OCI-M1 (cell line): ENCODE data around the gene WFDC12.

Experiments
- DNase-seq: peaks from one replicate; lab custom pipeline; 2025; lab: John Stamatoyannopoulos, UW

The WFDC12 gene

DNA sequence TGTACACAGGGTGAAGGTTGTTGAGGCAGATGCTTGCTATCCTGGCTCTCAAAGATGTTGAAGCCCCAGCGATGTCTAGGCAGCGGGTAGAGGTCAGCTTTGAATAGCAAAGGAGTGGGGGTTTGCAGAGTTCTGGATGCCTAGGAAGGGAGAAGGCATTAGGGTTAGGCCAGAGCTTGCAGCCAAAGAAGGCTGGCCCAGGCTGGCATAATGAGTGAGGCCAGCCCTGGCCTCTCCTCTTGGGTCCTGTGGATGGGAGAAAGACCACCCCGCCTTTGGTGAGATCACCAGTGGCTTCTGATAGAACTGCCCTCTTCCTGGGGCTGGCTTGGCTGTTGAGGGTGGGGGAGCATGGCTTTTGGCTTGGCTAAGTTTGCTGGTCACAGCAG, 8.9 kb downstream of the WFDC12 start:
- no peak for DNase-seq

DNA sequence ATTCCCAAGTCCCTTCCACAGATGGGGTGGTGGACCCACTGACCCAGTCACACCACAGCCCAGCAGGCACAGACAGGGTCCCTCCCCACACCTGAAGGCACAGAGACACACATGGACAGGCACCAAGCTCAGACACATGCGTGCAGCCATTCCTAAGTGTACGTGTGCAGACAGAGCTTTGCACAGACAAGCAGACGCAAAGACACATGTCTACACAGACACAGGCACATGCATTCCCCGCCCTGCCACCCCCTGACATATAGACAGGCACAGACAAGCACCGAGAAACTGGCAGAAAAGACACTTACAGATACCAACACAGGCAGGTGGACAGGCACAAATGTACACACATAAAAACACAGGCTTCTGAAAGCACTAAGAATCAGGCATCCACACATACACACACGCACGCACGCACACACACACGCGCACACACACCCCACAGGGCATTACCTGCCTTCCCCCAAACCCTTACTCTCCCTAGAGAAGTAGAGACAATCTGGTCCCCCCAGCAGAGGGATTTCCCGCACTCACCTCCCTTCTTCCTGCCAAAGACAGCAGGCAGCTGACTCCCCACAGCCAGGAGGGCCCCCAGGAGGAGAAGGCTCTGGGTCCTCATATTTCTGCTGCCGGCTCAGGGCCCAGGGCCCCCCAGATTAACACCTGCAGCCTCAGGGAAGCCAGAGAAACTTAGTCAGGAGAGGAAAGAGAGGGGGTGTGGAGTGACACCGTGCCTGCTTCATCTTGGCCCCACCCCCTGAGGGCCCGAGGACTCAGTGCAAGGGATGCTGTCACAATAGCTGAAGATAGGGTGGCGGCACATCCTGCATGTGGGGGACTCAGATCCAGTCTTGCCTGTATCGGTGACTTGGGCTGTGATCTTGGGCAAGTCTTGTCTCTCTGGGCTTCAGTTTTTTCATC, 9.5 kb downstream of the WFDC12 start, which contains the start of gene WFDC5:
Gene WFDC5 (minus strand): TSS at position 710 of the 921 bp plus-strand sequence. CDS start 91 bp downstream, at position 619.
- DNase-seq, result no peak

DNA sequence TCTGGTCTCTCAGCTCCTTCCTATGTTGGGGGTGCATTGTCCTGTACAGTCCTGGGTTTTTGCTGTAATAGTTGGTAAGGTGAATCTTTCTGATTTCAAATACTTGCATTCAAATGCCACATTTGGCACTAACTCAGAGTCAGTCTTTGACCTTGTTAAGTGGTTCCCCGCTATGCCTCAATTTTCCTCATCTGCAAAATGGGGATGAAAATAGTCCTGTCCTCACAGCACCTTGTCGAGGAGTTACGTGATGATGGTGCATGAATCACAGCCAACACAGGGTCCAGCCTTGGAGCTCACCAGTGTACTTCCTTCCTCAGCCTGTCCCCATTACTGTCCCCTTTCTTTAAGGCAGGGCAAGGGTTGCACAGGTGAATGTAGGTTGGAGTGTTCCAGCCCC, 10.4 kb downstream of the WFDC12 start:
- no peak for DNase-seq

DNA sequence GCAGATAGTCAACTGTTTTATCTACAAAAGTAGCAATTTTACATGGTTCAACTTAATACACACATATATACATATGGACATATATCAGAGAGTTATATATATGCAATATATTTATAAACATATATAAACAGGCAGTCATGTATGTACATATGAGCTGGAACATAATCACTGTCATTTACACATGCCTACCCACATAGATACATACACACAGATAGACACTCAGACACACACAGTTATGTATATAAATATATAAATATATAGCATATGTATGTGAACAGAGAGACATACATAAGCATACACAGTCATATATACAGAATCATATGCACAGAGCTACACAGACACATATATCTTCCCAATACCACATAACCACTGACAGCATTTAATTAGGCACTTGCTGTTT, 11.5 kb downstream of the WFDC12 start:
- no peak for DNase-seq

DNA sequence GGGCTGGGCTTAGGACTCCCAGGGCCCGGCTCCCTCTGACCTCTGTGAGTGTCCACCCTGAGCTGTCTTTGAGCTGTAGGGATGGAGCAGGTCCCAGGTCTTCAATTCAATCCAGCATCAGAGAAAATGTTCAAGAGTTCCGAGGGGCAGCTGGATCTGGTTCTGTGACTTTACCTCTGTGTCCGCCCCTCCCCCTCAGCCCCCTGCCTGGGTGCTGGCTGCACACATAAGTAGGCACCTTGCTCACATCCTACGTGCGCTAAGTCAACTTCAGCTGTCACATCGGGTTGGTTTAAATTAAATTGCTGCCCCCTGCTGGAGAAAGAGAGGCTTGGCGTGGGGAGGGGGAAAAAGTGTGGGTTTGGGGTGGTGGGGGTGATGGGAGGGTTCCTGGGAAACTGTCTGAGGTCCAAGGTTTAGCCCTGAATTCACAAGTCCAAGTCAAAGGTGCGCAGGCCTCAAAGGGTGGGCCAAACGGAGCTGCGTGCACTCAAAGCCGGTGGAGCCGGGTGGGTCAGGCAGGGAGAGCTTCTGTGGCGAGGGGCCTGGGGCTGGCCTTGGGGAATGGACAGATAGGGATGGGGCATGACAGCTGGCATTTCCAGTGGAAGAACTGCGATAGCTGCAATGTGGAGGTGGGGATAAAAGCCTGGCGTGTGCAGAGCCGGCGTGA, 12.3 kb downstream of the WFDC12 start:
- DNase-seq, result peak; percentile 20

DNA sequence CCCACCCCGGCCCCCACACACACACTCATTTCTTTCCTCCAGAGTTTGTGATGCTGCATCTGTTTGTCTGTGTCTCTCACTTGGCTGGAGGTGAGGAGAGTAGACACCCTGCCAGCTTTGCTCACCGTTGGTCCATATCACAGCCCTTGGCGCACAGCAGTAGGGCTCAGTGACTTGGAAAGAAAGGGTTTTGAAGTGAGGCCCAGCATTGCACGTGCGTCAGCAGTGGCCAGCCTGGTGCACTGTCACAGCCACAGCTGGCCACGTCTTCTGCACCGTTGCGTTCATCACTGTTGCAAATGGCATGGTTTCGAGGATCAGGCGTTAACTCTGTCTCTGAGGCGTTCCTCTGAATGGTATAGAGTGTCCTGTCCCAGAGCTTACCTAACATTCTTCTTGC, 13.0 kb downstream of the WFDC12 start:
- no peak for DNase-seq

DNA sequence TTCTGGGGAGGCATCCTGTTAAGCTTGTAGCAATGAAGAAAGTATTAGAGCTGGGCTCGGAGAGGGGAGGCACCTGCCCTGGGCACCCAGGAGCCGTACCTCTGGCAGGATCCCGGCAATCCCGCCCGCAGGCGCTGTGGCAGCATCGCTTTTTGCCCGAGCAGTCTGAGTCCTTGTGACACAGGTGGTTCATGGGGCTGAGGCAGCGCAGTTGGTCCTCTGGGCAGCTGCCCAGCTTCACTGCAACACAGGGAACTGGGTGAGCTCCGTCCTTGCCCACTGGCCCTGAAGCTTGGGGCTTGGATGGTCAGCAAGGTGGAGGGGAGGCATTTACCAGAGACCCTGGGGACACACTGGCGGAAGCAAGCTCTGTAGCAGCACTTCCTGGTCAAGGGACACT, 14.0 kb downstream of the WFDC12 start:
- no peak for DNase-seq

DNA sequence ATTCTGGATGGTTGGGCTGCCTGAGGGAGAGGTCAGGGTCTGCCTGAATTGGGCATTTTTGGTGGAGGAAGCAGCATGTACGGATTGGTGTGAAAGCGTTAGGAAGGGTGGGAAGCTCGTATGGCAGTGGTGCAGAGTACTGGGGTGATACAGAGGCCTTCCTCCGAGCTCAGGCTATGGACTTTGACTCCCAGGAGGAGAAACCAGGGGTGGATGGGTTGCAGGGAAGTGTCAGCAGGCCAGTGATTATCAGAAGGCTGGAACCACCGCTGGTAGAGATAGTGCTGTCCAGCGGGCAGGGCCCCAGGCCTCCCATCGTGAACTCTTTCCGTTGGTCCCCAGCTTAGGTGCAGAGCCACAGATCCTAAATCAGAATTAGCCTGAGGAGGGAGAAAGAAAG, 14.6 kb downstream of the WFDC12 start:
- peak; percentile 11 for DNase-seq

DNA sequence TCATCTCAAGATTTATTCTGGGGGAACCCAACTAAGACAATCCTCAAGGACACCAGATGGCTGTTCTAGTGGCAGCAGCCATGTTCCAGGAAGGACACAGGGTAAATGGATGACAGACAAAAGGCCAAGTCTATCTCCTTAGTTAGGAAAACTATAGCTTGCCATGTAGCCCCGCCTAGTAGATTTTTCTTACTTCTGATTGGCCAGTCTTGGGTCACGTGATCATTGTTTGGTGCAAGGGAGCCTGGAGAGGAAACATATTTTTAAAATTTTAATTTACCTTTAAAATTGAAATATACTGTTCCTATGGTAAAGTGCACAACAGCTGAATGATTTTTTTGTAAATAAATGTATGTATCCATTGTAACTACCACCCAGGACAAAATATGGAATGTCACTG, 18.9 kb downstream of the WFDC12 start:
- peak; percentile 15 for DNase-seq

DNA sequence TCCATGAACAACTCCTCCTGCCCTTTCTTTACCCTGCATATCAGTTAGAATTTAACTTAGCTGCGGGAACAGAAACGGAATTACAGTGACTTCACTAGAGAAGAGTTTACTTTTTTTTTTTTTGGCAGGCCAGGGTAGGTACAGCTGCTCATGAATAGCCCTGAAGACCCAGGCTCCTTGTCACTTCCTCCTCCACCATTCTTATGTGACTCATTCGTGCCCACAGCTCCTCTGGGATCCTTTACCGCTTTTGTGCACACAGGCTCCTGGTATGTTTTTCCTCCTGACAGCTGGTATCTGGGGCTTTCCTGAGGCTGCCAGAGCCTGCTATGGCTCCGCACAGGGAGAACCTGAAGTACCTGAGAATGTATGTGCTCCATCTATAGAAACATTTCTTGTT, 19.5 kb downstream of the WFDC12 start:
- no peak for DNase-seq

DNA sequence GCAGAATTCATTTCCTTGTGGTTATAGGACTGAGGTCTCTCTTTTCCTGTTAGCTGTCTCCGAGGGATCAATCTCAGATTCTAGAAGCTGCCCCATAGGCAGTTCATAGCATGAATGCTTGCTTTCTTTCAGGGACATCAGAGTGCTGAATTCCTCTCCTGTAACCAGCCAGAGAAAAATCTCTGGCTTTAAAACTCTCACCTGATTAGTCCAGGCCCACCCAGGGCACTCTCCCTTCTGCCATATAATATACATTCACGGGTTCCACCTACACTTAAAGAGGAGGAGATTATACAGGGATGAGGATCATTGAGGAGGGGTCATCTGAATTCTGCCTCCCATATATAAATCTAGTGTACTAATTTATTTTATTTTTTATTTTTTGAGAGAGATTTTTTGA, 21.2 kb downstream of the WFDC12 start:
- DNase-seq, result no peak

DNA sequence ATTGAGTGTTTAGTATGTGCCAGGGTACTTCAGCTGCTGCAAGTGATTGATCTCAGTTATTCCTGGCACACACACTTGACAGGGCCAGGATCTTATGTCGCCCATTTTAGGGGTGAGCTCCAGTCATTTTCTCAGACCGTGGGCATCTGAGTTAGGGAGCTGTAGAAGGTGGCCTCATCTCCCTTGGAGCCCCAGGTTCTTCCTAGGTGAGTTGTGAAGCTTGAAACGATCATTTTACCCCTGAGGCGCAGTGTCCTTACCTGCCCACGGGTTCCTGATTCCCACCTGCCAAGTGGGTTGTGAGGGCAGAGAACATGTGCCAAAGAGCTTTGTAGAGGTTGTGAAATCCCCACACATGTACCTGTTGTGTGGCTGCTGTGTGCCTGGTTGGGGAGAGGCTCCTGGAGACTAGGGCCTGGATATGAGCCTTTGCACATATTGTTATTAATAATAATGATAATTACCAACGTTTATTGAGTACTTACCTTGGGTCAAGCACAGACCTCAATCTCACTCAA, 22.9 kb downstream of the WFDC12 start:
- DNase-seq, result no peak

DNA sequence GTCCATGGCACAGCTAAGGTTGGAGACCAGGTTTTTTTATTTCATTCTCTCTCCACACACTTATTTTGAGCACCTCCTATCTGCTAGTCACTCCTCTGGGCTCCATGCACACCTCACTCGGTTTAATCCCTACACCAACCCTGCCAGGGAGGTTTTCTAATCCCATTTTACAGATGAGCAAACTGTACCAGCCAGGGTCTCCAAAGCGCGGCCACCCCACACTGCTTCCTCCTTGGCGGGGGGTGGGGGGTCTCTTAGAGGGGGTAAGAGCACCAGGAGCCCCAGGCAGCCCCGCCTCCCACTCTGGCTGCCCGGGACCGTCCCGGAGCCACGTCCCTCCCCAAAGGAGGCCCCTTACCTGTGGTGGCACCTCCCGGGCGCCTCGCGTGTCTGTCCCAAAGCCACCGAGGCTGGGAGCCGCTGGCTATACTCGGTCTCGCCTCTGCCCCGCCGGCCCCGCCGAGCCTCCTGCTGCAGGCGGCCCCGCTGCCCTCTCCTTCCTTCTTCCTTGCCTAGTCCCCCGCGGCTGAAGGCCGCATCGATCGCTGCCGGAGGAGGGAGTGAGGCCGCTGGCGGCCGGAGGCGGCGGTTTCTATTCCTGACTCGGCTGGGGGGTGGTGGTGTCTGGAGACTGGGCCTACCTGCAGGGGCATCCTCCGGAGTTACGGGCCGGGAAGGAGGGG, 23.6 kb downstream of the WFDC12 start, which contains the start of gene KCNS1:
Gene KCNS1 (minus strand): TSS at position 565 of the 683 bp plus-strand sequence. CDS start 1,891 bp downstream, outside the sequence.
- DNase-seq, result no peak

DNA sequence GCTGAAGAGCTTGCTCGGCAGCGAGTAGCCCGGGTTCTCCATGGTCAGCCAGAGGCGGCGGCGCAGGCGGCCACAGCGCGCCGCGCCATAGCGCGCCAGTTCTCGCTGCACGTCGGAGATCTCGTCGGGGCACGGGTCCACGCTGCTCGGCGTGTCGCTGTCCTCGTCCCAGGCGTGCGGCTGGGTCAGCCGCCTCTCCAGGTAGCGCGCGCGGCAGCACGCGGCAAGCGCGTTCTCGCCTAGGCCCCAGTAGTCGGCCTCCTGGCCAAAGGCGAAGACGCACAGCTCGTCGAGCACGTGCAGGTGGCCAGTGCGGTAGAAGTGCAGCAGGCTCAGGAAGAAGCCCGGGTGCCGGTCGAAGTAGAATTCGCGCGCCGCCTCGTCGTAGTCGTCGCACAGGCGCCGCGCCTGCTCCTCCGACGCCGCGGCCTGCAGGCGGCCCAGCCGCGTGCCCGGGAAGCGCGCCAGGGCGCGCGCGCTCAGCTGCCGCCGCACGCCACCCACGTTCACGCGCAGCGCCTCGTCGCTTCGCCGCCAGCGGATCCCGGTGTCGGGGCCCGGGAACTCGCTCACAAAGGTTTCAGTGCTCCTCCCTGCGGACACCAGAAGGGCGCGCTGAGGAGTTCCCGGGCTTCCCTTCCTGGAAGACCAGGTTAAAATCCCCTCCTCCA, 26.0 kb downstream of the WFDC12 start:
- DNase-seq, result no peak

DNA sequence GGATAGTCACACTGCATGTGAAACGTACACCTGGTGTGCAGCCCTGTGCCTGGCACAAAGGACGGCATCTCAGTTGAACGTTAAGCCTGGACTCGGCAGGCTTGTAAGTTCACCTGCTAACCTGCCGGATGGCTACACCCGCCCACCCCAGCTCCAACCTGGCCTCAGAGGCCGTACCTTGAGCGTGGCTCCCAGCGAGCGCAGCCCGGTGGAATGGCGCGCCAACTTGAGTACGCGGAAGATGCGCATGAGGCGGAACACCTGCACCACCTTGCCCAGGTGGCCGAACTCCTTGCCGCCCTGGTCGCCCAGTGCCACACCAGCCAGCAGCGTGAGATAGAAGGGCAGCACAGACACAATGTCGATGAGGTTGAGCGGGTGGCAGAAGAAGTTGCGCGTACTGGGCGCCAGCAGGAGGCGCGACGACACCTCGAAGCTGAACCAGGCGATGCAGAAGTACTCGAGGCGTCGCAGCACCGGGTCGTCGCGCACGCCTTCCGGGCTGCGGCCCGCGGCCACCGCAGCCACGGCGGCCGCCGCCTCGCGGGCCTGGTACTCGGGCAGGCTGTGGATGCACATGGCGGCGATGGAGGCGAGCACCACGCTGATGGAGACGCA, 26.7 kb downstream of the WFDC12 start:
- DNase-seq, result no peak

DNA sequence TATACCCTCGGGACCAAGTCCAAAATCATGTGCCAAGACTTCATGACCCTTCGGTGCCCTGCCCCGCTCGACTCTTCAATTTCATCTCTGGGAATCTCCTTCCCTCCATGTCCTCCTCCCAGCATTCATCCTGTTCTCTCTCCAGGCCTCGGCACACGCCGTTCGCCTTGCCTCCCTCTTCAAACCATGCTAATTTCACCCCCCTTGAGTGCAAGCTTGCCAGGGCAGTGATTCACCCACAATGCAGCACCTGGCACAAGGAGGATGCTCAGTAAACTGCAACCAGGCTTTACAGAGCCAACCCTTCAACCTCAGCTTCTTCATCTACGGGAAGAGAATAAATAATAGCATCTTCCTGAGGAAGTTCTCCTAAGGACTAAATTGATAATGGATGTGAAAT, 27.5 kb downstream of the WFDC12 start:
- DNase-seq, result no peak

DNA sequence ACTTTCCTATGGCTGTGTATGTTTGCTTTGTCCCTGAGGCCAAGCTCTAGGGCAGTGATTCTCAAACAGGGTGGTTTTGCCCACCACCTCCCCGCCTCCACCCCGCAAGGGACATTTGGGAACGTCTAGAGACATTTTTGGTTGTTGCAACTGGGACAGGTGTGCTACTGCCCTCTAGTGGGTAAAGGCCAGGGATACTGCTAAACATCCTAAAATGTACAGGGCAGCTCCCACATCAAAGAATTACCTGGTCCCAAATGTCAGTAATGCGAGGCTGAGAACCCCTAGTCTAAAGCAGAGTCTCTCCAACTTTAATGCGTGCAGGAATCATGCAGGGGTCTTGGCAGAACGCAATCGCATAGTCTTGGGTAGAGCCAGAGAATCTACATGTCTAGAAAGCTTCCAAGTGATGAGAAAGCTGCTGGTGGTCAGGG, 28.4 kb downstream of the WFDC12 start:
- DNase-seq, result peak; percentile 78

DNA sequence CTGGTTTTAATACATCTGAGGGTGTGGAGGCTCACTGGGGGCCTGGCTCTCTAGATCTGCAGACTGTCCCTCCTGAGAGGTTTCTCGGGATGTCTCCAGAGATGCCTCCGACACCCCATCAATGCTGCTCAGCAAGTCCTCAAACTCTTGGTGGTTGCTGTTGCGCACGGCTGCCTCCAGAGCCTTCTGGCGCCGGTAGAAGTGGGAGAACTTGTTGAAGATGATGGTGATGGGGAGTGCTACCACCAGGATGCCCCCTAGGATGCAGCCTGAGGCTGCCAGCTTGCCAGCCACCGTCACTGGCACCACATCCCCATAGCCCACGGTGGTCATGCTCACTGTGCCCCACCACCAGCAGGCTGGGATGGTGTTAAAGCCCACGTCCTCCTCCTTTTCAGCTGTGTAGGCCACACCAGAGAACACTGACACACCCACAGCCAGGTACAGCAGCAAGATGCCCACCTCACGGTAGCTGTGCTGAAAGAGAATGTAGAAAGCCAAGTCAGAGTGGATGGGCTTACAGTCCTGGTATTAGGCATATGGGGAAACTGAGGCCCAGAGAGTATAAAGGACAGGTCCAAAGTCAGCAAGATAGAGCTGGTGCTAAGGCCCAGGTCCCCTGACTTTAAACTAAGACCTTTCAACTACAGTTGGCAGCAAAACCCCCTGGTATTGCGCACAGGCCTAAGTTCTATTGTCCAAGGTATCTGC, 29.2 kb downstream of the WFDC12 start:
- DNase-seq, result no peak

DNA sequence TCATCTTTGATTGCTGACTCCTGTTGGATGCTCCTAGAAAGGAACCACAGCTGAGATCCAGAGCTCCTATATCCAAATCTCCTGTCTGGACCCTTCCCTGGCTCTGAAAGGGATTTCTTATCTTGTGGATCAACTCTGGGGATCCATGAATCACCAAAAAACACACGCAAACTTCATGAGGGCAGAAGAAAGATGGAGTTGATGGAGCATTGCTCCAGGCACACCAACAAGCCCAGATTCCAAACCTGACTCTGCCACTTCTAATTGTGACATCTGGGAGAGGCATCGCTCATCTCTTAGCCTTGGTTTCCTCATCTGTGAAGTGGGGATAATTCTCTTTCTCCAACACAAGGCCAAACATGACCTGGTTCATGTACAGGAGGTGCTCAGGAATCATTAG, 30.1 kb downstream of the WFDC12 start:
- DNase-seq, result no peak

DNA sequence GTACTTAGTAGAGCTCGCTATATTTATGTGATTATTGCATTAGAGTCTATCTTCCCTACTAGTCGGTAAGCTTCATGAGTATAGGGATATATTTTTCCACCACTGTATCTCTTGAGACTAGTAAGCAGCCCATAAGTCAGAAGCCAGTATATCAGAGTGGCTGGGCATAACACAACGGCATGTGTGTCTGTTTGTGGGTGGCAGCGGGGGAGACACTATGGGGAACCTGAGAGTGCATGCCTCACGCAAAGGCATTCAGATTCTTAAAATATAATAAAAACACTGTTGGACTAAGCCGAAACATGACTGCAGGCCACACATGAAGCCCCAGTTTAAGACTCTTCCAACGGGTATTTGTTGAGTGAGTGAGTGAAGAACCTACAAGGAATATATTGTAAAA, 31.4 kb downstream of the WFDC12 start:
- no peak for DNase-seq

DNA sequence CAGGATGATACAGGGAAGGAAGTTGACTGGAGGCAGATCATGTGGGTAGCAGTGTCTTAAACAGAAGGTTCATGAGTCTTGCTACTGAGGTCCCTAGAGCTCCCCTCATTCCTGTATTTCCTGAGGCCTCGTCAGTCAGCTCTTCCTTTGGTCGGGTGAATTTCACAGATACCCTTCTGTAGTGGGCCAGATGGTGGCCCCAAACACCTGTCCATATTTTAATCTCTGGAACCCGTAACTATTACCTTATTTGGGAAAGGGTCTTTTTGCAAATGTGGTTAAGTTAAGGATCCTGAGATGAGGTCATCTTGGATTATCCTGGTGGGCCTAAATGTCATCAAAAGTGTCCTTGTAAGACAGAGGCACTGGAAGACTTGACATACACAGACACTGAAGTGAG, 32.9 kb downstream of the WFDC12 start:
- no peak for DNase-seq
